Measurements from ENCODE around the gene HSD17B13. TPM values are rescaled to one million over a fixed set of nuclear protein-coding genes. Genes with fewer than 3 reads are reported as not detected.
A peak's percentile ranks its signal among the peaks of the same experiment; 100 is the strongest.

Gene HSD17B13
- total RNA-seq, 1 donor = 0.27 TPM

GRCh38 chr4:87270825-87271224 is 51.9 kb downstream of the HSD17B13 start:
- no peak for DNase-seq (ENCODE audit: low read depth in 2 of 3, low spot score in 2 of 3)

GRCh38 chr4:87270144-87270543 is 52.5 kb downstream of the HSD17B13 start:
- peak in 2 of 3 donors; percentile 17 to 62 for DNase-seq (ENCODE audit: low read depth in 2 of 3, low spot score in 2 of 3)

- DNase-seq (ENCODE audit: low read depth in 2 of 3, low spot score in 2 of 3) = no peak
Measured at GRCh38 chr4:87268411-87268810, 54.3 kb downstream of the HSD17B13 start.

GRCh38 chr4:87266986-87267385 is 55.7 kb downstream of the HSD17B13 start:
- DNase-seq (ENCODE audit: low read depth in 2 of 3, low spot score in 2 of 3) = no peak

- DNase-seq (ENCODE audit: low read depth in 2 of 3, low spot score in 2 of 3) = no peak
Measured at GRCh38 chr4:87262886-87263285, 59.8 kb downstream of the HSD17B13 start.

- DNase-seq (ENCODE audit: low read depth in 2 of 3, low spot score in 2 of 3) = no peak
Measured at GRCh38 chr4:87260477-87260876, 62.2 kb downstream of the HSD17B13 start.

GRCh38 chr4:87258677-87259076 is 64.0 kb downstream of the HSD17B13 start:
- DNase-seq (ENCODE audit: low read depth in 2 of 3, low spot score in 2 of 3) = no peak

- DNase-seq (ENCODE audit: low read depth in 2 of 3, low spot score in 2 of 3) = no peak
Measured at GRCh38 chr4:87257523-87257922, 65.2 kb downstream of the HSD17B13 start.

- DNase-seq (ENCODE audit: low read depth in 2 of 3, low spot score in 2 of 3) = no peak
Measured at GRCh38 chr4:87255755-87256154, 66.9 kb downstream of the HSD17B13 start.

Small RNAs within 50 kb of the gene (small RNA-seq; reads per million reads assigned to genes)
- gene MIR5705 = not detected

Other genes with a start within 250 kb of the HSD17B13 start
- gene KLHL8, start 102.3 kb downstream of the HSD17B13 start, total RNA-seq = 5.4 TPM
- 63.8 TPM for gene HSD17B11, start 68.3 kb upstream of the HSD17B13 start, total RNA-seq
- 7.3 TPM for gene NUDT9, start 99.7 kb upstream of the HSD17B13 start, total RNA-seq
- not detected for gene SPARCL1, start 206.5 kb upstream of the HSD17B13 start, total RNA-seq